CD8-positive, alpha-beta memory T cell (primary cell): ENCODE data around the gene RAB6B. TPM values are rescaled to one million over a fixed set of nuclear protein-coding genes. Genes with fewer than 3 reads are reported as not detected.

Experiments used
- CTCF ChIA-PET: fragments of 350-600 bp; sonication (Branson Sonifier 250); formaldehyde crosslinking; loops from one replicate; lab custom pipeline; 2021; ENCODE audit warnings: antibody characterized with exemption; lab: Charles Lee
- POLR2A ChIA-PET: fragments of 350-600 bp; sonication (Branson Sonifier 250); formaldehyde crosslinking; loops from one replicate; lab custom pipeline; 2021; ENCODE audit warnings: antibody characterized with exemption; lab: Charles Lee
- DNase-seq, 5 donors: peaks; one replicate each; pipeline versions ENCODE4 v3.0.0 to v3.0.0-alpha.2; 2020 to 2022; ENCODE audit warnings: mixed read lengths in 1 of 5
- H3K27ac ChIP-seq: one replicate; pipeline ENCODE4 v1.7.0; 2013; ENCODE audit warnings: low read depth, mild to moderate bottlenecking, low read length, moderate library complexity
- H3K27me3 ChIP-seq: 2 replicates; pipeline ENCODE4 v1.7.0; 2013; ENCODE audit warnings: low read length, mild to moderate bottlenecking; ENCODE audit not compliant: insufficient read depth, poor library complexity, severe bottlenecking
- H3K36me3 ChIP-seq: 2 replicates; pipeline ENCODE4 v1.7.0; 2013; ENCODE audit warnings: mild to moderate bottlenecking, low read length, moderate library complexity; ENCODE audit not compliant: insufficient read depth
- H3K4me1 ChIP-seq: 2 replicates; pipeline ENCODE4 v1.7.0; 2013; ENCODE audit warnings: mild to moderate bottlenecking, low read length, moderate library complexity; ENCODE audit not compliant: insufficient read depth
- H3K4me3 ChIP-seq: 2 replicates; pipeline ENCODE4 v1.7.0; 2013; ENCODE audit warnings: mild to moderate bottlenecking, low read length
- H3K9me3 ChIP-seq: 2 replicates; pipeline ENCODE4 v1.7.0; 2013; ENCODE audit warnings: mild to moderate bottlenecking, low read length
- H3K27ac Mint-ChIP-seq, 8 donors: one replicate each; pipeline ENCODE4 v1.8.0; 2020 to 2021; ENCODE audit warnings: mixed read lengths in 8 of 8, mild to moderate bottlenecking in 6 of 8, inconsistent platforms in 3 of 8, moderate library complexity in 3 of 8
- H3K27me3 Mint-ChIP-seq, 2 donors: one replicate each; pipeline ENCODE4 v1.8.0; 2020 to 2021; ENCODE audit warnings: mixed read lengths in 2 of 2, mild to moderate bottlenecking in 1 of 2, moderate library complexity in 1 of 2
- H3K36me3 Mint-ChIP-seq, 3 donors: one replicate each; pipeline ENCODE4 v1.8.0; 2020 to 2021; ENCODE audit warnings: mixed read lengths in 3 of 3, inconsistent platforms in 1 of 3, mild to moderate bottlenecking in 1 of 3
- H3K4me1 Mint-ChIP-seq, 3 donors: one replicate each; pipeline ENCODE4 v1.8.0; 2020 to 2021; ENCODE audit warnings: mixed read lengths in 3 of 3, inconsistent platforms in 1 of 3, mild to moderate bottlenecking in 1 of 3
- H3K4me3 Mint-ChIP-seq, 7 donors: one replicate each; pipeline ENCODE4 v1.8.0; 2020 to 2021; ENCODE audit warnings: mixed read lengths in 7 of 7, mild to moderate bottlenecking in 6 of 7, moderate library complexity in 4 of 7, inconsistent platforms in 2 of 7
- H3K9me3 Mint-ChIP-seq, 5 donors: one replicate each; pipeline ENCODE4 v1.8.0; 2020 to 2022; ENCODE audit warnings: mixed read lengths in 5 of 5, mild to moderate bottlenecking in 3 of 5, moderate library complexity in 2 of 5, inconsistent platforms in 1 of 5
- polyA plus RNA-seq: library from polyadenylated mRNA; unstranded; fragments of 300-500 nt; fragmentation: Illumina TruSeq; gene quantifications from one replicate; pipeline ENCODE4 v1.2.3, GENCODE V29; 2021
- total RNA-seq, 2 experiments: library from RNA; stranded (reverse); gene quantifications; one replicate each; pipeline ENCODE4 v1.2.3, GENCODE V29; 2021

RAB6B gene
- total and polyA plus RNA-seq, 3 experiments from 2014 or later = 0.24 to 1.7 (median 0.73) TPM

DNA sequence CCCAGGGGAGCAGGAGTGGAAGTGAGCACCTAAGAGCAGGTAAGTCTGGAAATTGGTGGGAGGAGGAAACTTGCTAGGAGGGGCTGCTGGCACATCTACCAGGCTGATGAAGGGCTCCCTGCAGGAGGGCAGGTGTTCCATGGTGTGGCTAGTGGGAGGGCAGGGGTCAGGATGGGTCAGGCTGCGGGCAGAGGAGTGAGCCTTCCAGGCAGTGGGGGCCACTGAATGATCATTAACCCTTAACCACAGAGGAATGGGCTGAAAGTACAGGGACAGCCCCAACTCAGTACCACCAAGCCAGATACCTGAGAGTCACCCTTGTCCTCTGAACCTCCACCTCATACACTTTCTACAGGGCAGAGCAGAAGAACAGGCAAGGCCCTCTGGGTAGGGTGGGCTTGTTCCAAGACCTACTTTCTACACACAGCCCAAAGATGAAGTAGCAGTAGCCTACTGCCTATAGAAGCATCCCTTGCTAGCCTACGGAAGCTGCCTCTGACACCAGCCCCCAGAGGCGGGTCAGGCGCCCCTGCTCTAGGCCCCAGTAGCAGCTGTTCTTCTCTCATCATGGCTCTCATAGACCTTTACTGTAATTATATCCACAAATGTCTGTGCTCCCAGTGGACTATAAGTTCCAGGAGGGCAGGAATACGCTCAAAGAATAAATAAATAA is 4.6 kb downstream of the RAB6B start:
- Mint-ChIP-seq H3K4me3 (no peak overlapping the region), H3K36me3 (no peaks in the 10 kb centered on the region), H3K4me1 (peaks cover 0 to 6% (median 2%) of the 10 kb centered on the region in 3 donors), H3K27ac (peak overlapping the region in 4 of 8 donors; percentile 20 to 70 (median 42)), H3K27me3 (peaks cover 21 to 34% of the 10 kb centered on the region in 2 donors), H3K9me3 (no peaks in the 10 kb centered on the region)
- POLR2A ChIA-PET = no interaction called here
- H3K27me3 ChIP-seq = no peaks in the 10 kb centered on the region
- CTCF ChIA-PET = no interaction called here
- no peak overlapping the region for H3K4me3 ChIP-seq
- H3K36me3 ChIP-seq = no peaks in the 10 kb centered on the region
- H3K9me3 ChIP-seq = no peaks in the 10 kb centered on the region
- H3K27ac ChIP-seq = no peak overlapping the region
- no peak for DNase-seq
- H3K4me1 ChIP-seq = no peaks in the 10 kb centered on the region

GRCh38 chr3:133890037-133890436 is 5.6 kb downstream of the RAB6B start:
- peak overlapping the region in 1 of 8 donors; percentile 66 for H3K27ac Mint-ChIP-seq
- H3K27me3 Mint-ChIP-seq = peaks cover 24 to 35% of the 10 kb centered on the region in 2 donors
- Histone ChIP-seq H3K4me1 (no peaks in the 10 kb centered on the region), H3K9me3 (no peaks in the 10 kb centered on the region), H3K36me3 (no peaks in the 10 kb centered on the region), H3K27me3 (no peaks in the 10 kb centered on the region), H3K27ac (no peak overlapping the region), H3K4me3 (no peak overlapping the region)
- POLR2A ChIA-PET = no interaction called here
- H3K9me3 Mint-ChIP-seq = no peaks in the 10 kb centered on the region
- CTCF ChIA-PET = no interaction called here
- no peak for DNase-seq
- no peak overlapping the region for H3K4me3 Mint-ChIP-seq
- no peaks in the 10 kb centered on the region for H3K36me3 Mint-ChIP-seq
- H3K4me1 Mint-ChIP-seq = peaks cover 0 to 2% (median 0%) of the 10 kb centered on the region in 3 donors

DNA sequence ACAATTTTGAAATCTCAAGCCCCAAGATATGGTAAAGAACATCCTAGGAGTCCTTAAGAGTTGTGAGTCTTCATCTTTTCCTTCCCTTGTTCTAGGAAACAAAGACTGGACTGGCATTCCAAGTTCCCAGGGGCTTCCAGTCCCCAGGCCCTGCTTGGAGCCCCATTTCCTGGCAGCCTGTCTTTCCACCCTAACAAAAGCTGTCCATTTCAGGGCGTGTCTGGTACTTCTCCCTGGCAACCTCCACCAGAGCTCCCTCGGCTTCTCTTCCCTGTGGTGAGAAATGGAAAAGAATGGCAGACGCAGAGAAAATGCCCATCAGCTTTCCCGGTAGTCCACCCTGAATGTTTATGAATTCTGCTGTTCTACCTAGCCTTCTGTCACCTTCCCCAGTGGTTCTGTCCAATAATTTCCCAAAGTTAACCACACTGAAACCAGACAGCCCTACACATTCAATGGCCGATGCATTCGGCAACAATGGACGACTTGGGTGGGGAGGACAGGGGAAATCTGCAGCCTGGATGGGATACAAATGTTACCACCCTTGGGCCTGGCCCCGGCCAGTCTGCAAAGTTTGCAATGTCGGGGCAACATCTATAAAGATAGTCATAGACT is 6.8 kb downstream of the RAB6B start:
- ChIA-PET POLR2A (no interaction called here), CTCF (no interaction called here)
- no peak overlapping the region for H3K4me3 ChIP-seq
- no peaks in the 10 kb centered on the region for H3K27me3 ChIP-seq
- Mint-ChIP-seq H3K9me3 (peaks cover 0 to 2% (median 0%) of the 10 kb centered on the region in 5 donors), H3K27me3 (peaks cover 24 to 44% of the 10 kb centered on the region in 2 donors), H3K36me3 (no peaks in the 10 kb centered on the region), H3K4me3 (no peak overlapping the region), H3K4me1 (peaks cover 0 to under 1% (median 0%) of the 10 kb centered on the region in 3 donors), H3K27ac (peak overlapping the region in 1 of 8 donors; percentile 43)
- H3K36me3 ChIP-seq = no peaks in the 10 kb centered on the region
- no peaks in the 10 kb centered on the region for H3K4me1 ChIP-seq
- H3K9me3 ChIP-seq = no peaks in the 10 kb centered on the region
- H3K27ac ChIP-seq = no peak overlapping the region
- DNase-seq = no peak

- H3K27me3 ChIP-seq = no peaks in the 10 kb centered on the region
- no peak overlapping the region for H3K27ac ChIP-seq
- no peak for DNase-seq
- H3K36me3 ChIP-seq = no peaks in the 10 kb centered on the region
- Mint-ChIP-seq H3K36me3 (no peaks in the 10 kb centered on the region), H3K27ac (peak overlapping the region in 2 of 8 donors; percentile 17), H3K9me3 (peaks cover 0 to 2% (median 0%) of the 10 kb centered on the region in 5 donors), H3K4me1 (peaks cover 0 to 4% (median under 1%) of the 10 kb centered on the region in 3 donors), H3K4me3 (no peak overlapping the region), H3K27me3 (peaks cover 20 to 41% of the 10 kb centered on the region in 2 donors)
- H3K9me3 ChIP-seq = no peaks in the 10 kb centered on the region
- H3K4me3 ChIP-seq = no peak overlapping the region
- peaks cover 4% of the 10 kb centered on the region for H3K4me1 ChIP-seq
- CTCF ChIA-PET = no interaction called here
- POLR2A ChIA-PET = no interaction called here
These were observed 7.6 kb downstream of the RAB6B start for GRCh38 chr3:133887803-133888703.

DNA sequence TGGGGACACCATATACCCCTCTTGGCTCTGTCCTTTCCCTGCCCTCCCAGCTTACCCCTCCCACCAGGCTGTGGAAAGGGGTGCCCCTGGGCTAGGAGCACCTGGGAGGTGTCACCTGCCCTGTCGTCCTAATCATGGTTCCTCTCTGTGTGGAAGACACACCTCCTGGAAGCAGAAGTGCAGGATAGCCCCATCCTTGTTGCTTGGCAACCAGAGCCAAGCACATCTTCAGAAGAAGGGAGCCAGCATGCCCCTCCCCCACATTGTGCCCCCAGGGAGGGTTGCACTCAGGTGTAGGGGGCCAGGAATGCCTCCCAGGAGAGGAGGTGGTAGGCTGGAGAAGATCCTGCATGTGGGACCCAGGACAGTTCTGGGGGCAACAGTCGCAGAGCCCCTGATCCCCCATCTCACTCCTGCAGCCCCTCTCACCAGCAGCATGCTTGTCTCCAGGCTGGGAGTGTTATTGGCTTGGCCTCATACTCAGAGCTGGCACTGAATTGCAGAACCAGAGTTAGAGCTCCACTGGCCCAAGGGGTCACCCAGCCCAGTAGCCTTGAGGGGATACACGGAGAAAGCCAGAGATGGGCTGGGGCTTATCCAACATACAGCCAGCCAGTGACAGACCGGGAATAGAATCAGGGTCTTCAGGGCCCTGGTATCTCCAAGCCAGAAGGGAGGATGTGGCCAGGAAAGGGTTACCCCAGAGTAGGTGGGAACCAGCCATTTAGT is 8.4 kb downstream of the RAB6B start:
- H3K27ac ChIP-seq = no peak overlapping the region
- no peaks in the 10 kb centered on the region for H3K36me3 ChIP-seq
- peak overlapping the region in 1 of 8 donors; percentile 36 for H3K27ac Mint-ChIP-seq
- peaks cover 0 to 2% (median 0%) of the 10 kb centered on the region in 5 donors for H3K9me3 Mint-ChIP-seq
- H3K4me1 ChIP-seq = peaks cover 12% of the 10 kb centered on the region
- H3K9me3 ChIP-seq = no peaks in the 10 kb centered on the region
- H3K27me3 ChIP-seq = no peaks in the 10 kb centered on the region
- ChIA-PET CTCF (no interaction called here), POLR2A (no interaction called here)
- no peak overlapping the region for H3K4me3 ChIP-seq
- peaks cover 3 to 12% (median 8%) of the 10 kb centered on the region in 3 donors for H3K4me1 Mint-ChIP-seq
- no peak overlapping the region for H3K4me3 Mint-ChIP-seq
- H3K27me3 Mint-ChIP-seq = peaks cover 13 to 33% of the 10 kb centered on the region in 2 donors
- H3K36me3 Mint-ChIP-seq = no peaks in the 10 kb centered on the region
- DNase-seq = no peak

- H3K4me3 Mint-ChIP-seq = peak overlapping the region in 1 of 7 donors; percentile 6
- POLR2A ChIA-PET = no interaction called here
- peaks cover 0 to 1% (median 0%) of the 10 kb centered on the region in 3 donors for H3K36me3 Mint-ChIP-seq
- Histone ChIP-seq H3K27ac (no peak overlapping the region), H3K36me3 (no peaks in the 10 kb centered on the region), H3K27me3 (no peaks in the 10 kb centered on the region), H3K4me1 (peaks cover 13% of the 10 kb centered on the region), H3K4me3 (no peak overlapping the region), H3K9me3 (no peaks in the 10 kb centered on the region)
- H3K27ac Mint-ChIP-seq = peak overlapping the region in 5 of 8 donors; percentile 13 to 72 (median 40)
- H3K9me3 Mint-ChIP-seq = peaks cover 0 to 2% (median 0%) of the 10 kb centered on the region in 5 donors
- CTCF ChIA-PET = interaction anchor here (0.6 kb wide), 1 partner anchor 1565 kb away, joined by 3 read pairs; no protein-coding TSS in a partner anchor
- H3K4me1 Mint-ChIP-seq = peaks cover 12 to 19% (median 19%) of the 10 kb centered on the region in 3 donors
- DNase-seq = no peak
- H3K27me3 Mint-ChIP-seq = peaks cover 10 to 25% of the 10 kb centered on the region in 2 donors
These were observed 9.5 kb downstream of the RAB6B start for GRCh38 chr3:133886031-133886722.
